Activated CD4-positive, alpha-beta T cell treated with anti-CD3 and anti-CD28 coated beads, Interleukin-10, Interleukin-2, amounts not matched to agents 100 ng/mL and 50 ng/mL, durations not matched to agents 16 hours and 8 hours (primary cell): ENCODE results near the gene CETP.
A peak's percentile ranks its signal among the peaks of the same experiment; 100 is the strongest.

ENCODE experiments used
- DNase-seq: peaks from one replicate; pipeline ENCODE4 v3.0.0-alpha.2; 2020

CETP gene

DNA sequence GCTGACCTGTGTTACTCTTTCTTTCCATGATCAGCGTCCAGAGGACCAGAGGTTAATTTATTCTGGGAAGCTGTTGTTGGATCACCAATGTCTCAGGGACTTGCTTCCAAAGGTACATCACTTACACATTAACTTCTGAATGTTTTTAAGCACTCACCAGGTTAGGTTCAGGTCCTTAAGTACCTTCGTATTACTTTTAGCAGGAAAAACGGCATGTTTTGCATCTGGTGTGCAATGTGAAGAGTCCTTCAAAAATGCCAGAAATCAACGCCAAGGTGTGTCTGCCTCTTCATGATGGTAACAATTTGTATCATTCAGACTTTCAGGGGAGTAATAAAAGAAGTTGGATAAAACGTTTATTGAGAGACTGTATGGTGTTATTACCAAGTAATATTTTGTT, 26.5 kb upstream of the CETP start:
- DNase-seq, result no peak

DNA sequence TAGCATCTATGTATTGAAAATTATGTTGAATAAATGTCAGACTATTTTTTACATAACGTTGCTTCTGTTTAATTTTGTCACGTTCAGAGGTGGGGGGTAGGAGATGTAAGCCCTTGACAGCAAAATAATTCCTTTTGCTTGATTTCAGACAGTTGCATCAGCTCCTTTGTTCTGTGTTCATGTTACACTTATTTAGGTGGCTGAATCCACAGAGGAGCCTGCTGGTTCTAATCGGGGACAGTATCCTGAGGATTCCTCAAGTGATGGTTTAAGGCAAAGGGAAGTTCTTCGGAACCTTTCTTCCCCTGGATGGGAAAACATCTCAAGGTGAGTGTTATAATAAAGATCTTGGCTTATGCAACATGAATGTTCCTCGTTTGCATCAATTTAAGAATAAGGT, 25.3 kb upstream of the CETP start:
- no peak for DNase-seq

- DNase-seq, result no peak
These were observed 24.8 kb upstream of the CETP start for GRCh38 chr16:56936950-56937349.

DNA sequence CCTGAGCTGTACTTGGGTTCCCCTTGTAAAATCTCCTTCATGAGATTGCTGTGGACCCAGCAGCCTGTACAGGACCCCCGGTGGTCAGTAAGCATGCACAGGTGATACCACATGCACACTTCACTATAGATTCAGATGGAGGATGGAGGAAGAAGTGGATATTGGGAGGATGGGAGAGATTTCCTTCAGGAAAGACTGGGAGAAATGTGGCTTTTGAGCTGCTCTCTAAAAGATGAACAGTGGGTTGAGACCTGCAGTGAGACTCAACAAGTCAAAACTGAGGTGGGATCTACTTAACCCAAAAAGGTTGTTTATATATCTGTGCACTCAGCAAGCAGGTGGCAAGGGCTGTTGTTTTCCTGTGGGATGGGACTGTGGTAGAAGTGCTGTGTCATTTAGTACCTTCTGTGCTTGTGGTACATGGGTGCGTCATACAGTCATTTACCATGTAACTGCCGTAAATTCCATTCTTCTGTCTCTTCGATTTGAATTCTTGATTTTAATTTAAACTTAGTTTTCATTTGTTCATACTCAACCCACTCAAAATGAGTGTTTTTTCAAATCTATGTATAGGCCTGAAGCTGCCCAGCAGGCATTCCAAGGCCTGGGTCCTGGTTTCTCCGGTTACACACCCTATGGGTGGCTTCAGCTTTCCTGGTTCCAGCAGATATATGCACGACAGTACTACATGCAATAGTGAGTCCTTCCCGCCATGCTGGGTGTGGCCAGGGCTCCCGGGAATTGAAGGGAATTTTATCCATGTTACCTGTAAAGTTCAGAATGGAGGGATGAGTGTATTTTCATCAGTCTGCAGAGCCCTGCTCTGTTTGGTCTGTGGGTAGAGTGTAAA, 22.9 kb upstream of the CETP start:
- DNase-seq, result peak; percentile 91

- no peak for DNase-seq
These were observed 21.9 kb upstream of the CETP start for GRCh38 chr16:56939801-56940200.

- no peak for DNase-seq
These were observed 20.7 kb upstream of the CETP start for GRCh38 chr16:56941092-56941491.

DNA sequence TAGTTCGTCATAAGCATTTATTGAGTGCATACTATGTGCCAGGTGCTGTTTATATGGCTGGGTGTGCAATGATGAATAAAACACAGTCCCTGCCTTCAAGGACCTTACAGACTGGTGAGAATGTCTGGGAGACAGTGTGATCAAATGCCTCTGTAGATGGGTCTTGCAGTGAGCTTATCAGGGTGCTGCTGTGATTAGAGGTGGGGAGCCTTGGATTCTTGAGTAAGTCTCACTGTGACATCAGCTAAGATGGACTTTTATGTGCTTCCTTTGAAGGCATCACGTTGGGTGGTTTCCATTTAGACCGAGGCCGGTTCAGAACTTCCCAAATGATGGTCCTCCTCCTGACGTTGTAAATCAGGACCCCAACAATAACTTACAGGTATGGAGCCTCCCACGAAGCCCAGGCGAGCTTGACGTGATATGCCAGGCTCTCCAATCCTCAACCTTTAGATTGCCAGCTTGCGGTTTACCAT, 19.9 kb upstream of the CETP start:
- no peak for DNase-seq

- no peak for DNase-seq
These were observed 17.9 kb upstream of the CETP start for GRCh38 chr16:56943761-56944375.

DNA sequence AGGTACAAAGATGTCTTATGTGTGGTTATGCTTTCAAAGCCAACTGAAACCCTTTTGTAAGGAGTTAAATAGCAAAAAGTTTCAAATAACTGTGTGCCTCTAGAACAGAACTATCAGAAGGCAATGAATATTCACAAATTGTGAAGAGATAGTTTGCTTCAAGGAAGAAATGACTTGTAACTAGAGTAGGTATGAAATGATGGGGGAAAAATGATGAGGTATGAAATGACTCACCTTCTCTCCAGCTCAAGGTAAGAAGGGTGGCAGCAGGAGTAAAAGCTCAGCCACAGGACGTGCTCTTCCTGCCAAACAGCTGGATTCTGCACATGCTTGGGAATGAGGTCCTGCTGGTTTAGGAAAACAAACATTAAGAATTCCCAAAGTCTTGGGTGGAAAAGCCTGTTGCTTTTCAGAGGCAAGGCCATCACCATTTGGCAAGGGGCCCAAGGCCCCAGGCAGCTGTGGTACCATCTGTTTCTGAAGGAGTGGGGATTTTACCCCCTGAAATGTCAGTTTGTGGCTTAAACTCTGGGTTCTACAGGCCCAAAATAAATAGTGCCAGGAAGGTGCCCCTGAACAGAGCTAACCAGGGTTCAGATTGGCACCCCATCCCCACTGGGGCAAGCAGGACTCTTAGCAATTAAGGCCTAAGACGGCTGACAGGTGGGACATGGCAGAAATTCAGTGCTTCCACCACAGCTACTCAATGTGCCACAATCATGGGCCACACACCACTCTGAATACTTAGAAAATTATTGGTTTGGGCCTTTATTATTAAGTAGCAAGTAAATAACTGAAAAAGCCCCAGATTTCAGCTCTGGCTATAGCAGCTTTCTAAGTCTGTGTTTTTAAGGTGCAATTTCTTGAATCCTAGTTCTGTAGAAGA, 16.6 kb upstream of the CETP start:
- DNase-seq, result peak; percentile 87

- no peak for DNase-seq
These were observed 15.8 kb upstream of the CETP start for GRCh38 chr16:56945847-56946527.

- DNase-seq, result no peak
These were observed 14.8 kb upstream of the CETP start for GRCh38 chr16:56946767-56947603.

DNA sequence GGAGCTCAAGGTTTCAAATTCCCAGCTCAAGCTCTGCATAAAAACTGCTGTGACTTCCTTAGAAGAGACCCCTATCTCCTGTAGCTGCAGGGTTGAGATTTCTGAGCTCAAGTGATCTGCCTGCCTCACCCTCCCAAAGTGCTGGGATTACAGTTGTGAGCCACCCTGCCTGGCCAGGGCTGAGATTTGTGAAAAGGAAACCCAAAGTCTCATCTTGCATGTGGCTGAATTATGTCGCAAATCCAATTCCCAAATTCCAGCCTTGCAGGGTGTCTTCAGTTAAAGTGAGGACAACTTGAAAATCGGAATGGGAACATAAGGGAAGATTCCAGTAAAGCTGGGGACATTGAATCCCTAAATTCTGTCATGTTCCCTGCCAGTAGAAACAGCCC, 14.2 kb upstream of the CETP start:
- DNase-seq, result no peak

GRCh38 chr16:56948234-56948633, 13.5 kb upstream of the CETP start:
- DNase-seq, result no peak

DNA sequence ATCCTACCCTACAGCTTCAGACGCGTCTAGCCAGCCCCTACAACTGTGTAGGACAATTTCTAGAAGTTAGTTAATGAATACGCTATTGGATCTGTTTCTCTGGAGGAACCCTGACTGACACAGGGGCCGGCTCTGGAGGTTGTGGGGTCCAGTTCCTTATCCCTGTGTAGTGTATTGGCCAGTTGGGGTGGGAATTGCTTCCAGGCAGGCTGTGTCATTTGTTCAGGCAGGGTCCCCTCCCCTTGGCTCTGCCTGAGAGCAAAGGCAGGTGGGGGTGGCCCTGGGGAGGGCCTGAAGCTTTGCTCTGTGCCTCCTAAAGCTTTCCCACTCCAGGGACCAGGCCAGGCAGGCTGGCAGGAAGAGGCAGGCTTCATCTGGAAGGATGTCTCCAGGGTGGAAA, 11.7 kb upstream of the CETP start:
- no peak for DNase-seq

- no peak for DNase-seq
These were observed 11.3 kb upstream of the CETP start for GRCh38 chr16:56950455-56950854.

- DNase-seq, result peak; percentile 73
These were observed 10.6 kb upstream of the CETP start for GRCh38 chr16:56950881-56951771.

DNA sequence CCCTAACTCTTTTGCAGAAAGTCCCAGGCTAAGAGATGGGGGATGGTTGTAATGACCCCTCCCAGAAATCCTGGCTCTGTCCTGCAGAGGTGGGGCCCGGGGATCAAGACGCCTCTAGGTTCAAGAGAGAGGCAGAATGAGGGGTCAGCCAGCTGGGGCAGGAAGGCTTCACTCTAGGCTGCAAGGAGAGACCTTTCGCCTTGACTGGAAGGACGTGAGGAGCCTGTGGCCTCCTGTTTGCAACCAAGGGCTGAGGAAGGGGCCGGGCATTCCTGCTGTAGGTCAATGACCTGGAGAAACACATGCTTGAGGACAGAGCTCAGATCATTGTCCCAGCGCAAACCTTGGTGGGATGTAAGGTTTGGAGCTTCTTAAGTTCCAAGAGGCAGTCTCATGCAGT, 8.7 kb upstream of the CETP start:
- DNase-seq, result no peak

DNA sequence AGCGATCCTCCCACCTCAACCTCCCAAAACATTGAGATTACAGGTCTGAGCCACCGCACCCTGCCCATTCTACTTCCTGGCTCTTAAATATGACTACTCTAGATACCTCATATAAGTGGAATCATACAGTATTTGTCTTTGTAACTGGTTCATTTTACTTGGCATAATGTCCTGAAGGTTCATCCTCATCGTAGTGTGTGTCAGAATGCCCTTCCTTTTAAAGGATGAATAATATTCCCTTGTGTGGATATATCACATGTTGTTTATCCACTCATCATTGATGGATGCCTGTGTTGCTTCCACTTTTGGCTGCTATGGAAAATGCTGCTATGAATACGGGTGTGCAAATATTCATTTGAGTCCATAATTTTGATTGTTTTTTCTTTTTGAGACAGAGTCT, 5.7 kb upstream of the CETP start:
- DNase-seq, result no peak

DNA sequence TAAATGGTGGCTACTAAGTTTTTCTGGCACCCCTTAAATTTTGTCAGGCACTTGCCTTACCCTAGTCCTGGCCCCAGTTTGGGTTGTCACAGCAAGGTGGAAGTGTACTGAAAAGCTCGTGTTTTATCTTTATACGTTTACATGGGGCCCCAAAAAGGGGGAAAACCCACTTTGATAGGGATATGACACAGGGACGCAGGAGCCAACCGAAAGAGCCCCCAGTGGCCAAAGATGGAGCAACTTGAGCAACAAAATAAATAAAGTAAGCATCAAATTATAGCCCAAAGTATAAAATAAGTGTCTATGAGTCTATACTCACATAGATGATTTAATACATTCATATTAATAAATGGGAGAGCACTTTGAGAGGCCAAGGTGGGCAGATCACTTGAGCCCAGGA, 5.0 kb upstream of the CETP start:
- DNase-seq, result no peak

DNA sequence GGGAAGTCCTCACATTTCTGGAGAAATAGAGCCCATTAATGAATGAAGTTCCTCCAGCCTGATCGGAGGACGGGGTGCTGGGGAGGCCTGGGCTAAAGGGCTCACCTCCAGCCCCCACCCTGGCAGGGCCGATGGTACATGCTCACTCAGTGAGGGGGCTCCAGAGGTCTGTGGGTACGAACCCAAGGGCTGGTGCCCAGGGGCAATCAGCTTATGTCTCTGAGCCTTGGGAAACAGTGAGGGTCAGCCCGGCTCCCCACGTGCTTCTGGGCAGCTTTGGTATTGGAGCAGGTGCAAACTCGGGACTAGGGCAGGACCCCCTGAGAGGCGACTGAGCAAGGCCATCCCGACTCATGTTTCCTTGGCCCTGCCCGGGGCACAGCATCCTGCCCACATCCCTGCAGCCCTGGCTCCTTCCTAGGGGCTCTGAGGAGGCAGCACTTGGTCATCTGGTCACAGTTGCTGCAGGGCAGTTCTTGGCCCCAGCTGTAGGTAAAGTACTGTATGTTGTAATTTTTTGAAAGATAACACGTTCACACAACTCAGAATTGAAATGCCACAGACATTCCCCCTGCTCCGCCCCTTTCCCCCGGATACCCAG, 969 bp upstream of the CETP start:
- no peak for DNase-seq

DNA sequence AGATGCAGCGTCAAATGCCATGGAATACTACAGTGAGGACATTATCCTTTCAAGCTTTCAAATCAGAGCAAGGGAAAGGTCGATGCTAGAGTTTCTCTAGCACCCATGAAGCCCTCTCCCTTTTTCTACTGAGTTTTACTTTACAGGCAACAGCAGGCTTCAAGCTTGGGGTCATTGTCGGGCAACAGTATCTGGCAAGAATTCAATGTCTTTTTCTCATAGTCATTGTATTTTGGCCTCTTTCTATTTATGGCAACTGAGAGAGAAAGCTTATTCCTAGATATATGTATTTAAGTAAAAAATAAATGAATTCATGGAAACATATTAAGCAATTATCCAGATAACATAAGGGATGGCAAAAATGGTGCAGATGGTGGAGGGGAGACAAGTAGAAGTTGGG, 364 bp upstream of the CETP start:
- no peak for DNase-seq
